Neural cell (in vitro differentiated cells): ENCODE data around the gene PARD3B. TPM values are rescaled to one million over a fixed set of nuclear protein-coding genes. Genes with fewer than 3 reads are reported as not detected.

Source experiments
- H2AFZ ChIP-seq: fragments of 200-600, 300-800 bp; sonication (generic), shearing (Covaris generic); 2 replicates; pipeline ENCODE4 v1.6.0; 2014; ENCODE audit warnings: low read depth, mild to moderate bottlenecking, antibody characterized with exemption, low read length, moderate library complexity
- H3F3A ChIP-seq: fragments of 200-600 bp; shearing (Covaris generic); 2 replicates; pipeline ENCODE4 v1.6.1; 2016; ENCODE audit warnings: mild to moderate bottlenecking, moderate library complexity, mixed read lengths, antibody characterized with exemption, low read length; ENCODE audit not compliant: insufficient read depth, poor library complexity, severe bottlenecking
- H3K27ac ChIP-seq: fragments of 200-600, 300-800 bp; sonication (generic), shearing (Covaris generic); 2 replicates; pipeline ENCODE4 v1.5.1; 2014; ENCODE audit warnings: mild to moderate bottlenecking, low read length, moderate library complexity
- H3K27me3 ChIP-seq: fragments of 300-800, 200-600 bp; sonication (generic), shearing (Covaris generic); 2 replicates; pipeline ENCODE4 v1.6.0; 2014; ENCODE audit warnings: mild to moderate bottlenecking, low read depth, low read length, moderate library complexity; ENCODE audit not compliant: insufficient read depth
- H3K36me3 ChIP-seq: fragments of 300-800, 200-600 bp; sonication (generic), shearing (Covaris generic); 2 replicates; pipeline ENCODE4 v1.5.1; 2014; ENCODE audit warnings: mild to moderate bottlenecking, antibody characterized with exemption, low read length, moderate library complexity; ENCODE audit not compliant: insufficient read depth
- H3K4me2 ChIP-seq: fragments of 300-800, 200-600 bp; sonication (generic), shearing (Covaris generic); 2 replicates; pipeline ENCODE4 v1.6.0; 2014; ENCODE audit warnings: mild to moderate bottlenecking, low read length
- H3K4me3 ChIP-seq: fragments of 300-800, 200-600 bp; sonication (generic), shearing (Covaris generic); 2 replicates; pipeline ENCODE4 v1.5.1; 2014; ENCODE audit warnings: mild to moderate bottlenecking, low read length, moderate library complexity
- H3K79me2 ChIP-seq: fragments of 200-600 bp; shearing (Covaris generic); replicated peaks from 2 replicates; pipeline ENCODE4 v1.6.0; 2014; ENCODE audit warnings: mild to moderate bottlenecking, low read length, moderate library complexity; ENCODE audit not compliant: insufficient read depth
- H3K9ac ChIP-seq: fragments of 300-800, 200-600 bp; sonication (generic), shearing (Covaris generic); 2 replicates; pipeline ENCODE4 v1.6.1; 2016; ENCODE audit warnings: mild to moderate bottlenecking, low read length, mixed read lengths
- H3K9me2 ChIP-seq: fragments of 200-600 bp; shearing (Covaris generic); 2 replicates; pipeline ENCODE4 v1.6.1; 2016; ENCODE audit warnings: mild to moderate bottlenecking, low read length, mixed read lengths; ENCODE audit not compliant: insufficient read depth
- H3K9me3 ChIP-seq: fragments of 200-600, 300-800 bp; sonication (generic), shearing (Covaris generic); 2 replicates; pipeline ENCODE4 v1.6.1; 2016; ENCODE audit warnings: mild to moderate bottlenecking, mixed run types, low read length, moderate library complexity, mixed read lengths
- H4K20me1 ChIP-seq: fragments of 200-600 bp; shearing (Covaris generic); 2 replicates; pipeline ENCODE4 v1.6.1; 2016; ENCODE audit warnings: mild to moderate bottlenecking, mixed run types; ENCODE audit not compliant: insufficient read depth
- EP300 ChIP-seq: fragments of 450-650 bp; conservative IDR thresholded peaks from 2 replicates; pipeline ENCODE4 v1.6.1; 2014; ENCODE audit warnings: antibody characterized with exemption, mild to moderate bottlenecking, moderate library complexity; ENCODE audit not compliant: poor library complexity, severe bottlenecking
- EZH2 ChIP-seq: fragments of 200-600, 300-800 bp; shearing (Covaris generic), sonication (generic); IDR thresholded peaks from 2 replicates; pipeline ENCODE4 v1.6.1; 2014; ENCODE audit warnings: antibody characterized with exemption, low read length, borderline replicate concordance, mild to moderate bottlenecking; ENCODE audit not compliant: insufficient read depth, poor library complexity, severe bottlenecking
- POLR2AphosphoS5 ChIP-seq: IDR thresholded peaks from 2 replicates; pipeline ENCODE4 v1.6.1; 2012
- RAD21 ChIP-seq: fragments of 450-650 bp; conservative IDR thresholded peaks from 2 replicates; pipeline ENCODE4 v1.6.1; 2014; ENCODE audit warnings: antibody characterized with exemption, mild to moderate bottlenecking, moderate library complexity
- SMC3 ChIP-seq: fragments of 450-650 bp; conservative IDR thresholded peaks from 2 replicates; pipeline ENCODE4 v1.6.1; 2014; ENCODE audit warnings: antibody characterized with exemption, mild to moderate bottlenecking, moderate library complexity; ENCODE audit not compliant: poor library complexity
- TAF1 ChIP-seq: IDR thresholded peaks from 2 replicates; pipeline ENCODE4 v1.6.1; 2012; ENCODE audit warnings: low read depth
- polyA plus RNA-seq: library from polyadenylated mRNA; depleted of rRNA; stranded (reverse); fragments of >200 nt; gene quantifications from 2 replicates; pipeline ENCODE4 v1.2.3, GENCODE V29; 2014
- TF ChIP-seq, protein P1 (sequence below): fragments of 450-650 bp; IDR thresholded peaks from 2 replicates; pipeline ENCODE4 v1.5.1; 2014; ENCODE audit warnings: antibody characterized with exemption, mild to moderate bottlenecking, moderate library complexity; ENCODE audit not compliant: poor library complexity, severe bottlenecking

The PARD3B gene
- polyA plus RNA-seq, 1 donor from 2014 or later = 0.54 TPM

DNA sequence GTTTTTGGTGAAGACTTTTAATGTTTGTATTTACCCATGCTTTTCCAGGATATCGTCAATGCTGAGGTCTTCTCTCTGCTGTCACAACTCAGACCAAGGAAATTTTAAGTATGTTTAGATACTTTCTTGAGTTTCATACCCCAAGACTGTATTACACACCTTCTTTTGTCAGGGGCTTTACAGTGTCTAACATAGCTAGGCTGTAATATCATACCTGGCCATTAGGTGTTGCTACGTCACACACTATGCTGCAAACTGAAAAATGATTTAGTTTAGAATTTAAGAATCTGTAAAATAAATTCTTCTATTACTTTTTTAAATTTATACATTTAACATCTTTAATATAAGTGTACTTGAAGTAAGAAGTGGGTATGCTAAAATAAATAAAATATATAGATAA, 778.7 kb downstream of the PARD3B start:
- Histone ChIP-seq H3K27ac (no peak overlapping the region), H3K9me2 (no peaks in the 10 kb centered on the region), H3K4me3 (no peak overlapping the region), H3K9ac (no peak overlapping the region), H3K4me2 (no peak overlapping the region), H3K36me3 (no peaks in the 10 kb centered on the region), H3K79me2 (no peaks in the 10 kb centered on the region), H3K27me3 (no peaks in the 10 kb centered on the region), H4K20me1 (no peaks in the 10 kb centered on the region), H2AFZ (no peak overlapping the region), H3K9me3 (no peaks in the 10 kb centered on the region), H3F3A (no peaks in the 10 kb centered on the region)
- TF ChIP-seq, protein P1, sequence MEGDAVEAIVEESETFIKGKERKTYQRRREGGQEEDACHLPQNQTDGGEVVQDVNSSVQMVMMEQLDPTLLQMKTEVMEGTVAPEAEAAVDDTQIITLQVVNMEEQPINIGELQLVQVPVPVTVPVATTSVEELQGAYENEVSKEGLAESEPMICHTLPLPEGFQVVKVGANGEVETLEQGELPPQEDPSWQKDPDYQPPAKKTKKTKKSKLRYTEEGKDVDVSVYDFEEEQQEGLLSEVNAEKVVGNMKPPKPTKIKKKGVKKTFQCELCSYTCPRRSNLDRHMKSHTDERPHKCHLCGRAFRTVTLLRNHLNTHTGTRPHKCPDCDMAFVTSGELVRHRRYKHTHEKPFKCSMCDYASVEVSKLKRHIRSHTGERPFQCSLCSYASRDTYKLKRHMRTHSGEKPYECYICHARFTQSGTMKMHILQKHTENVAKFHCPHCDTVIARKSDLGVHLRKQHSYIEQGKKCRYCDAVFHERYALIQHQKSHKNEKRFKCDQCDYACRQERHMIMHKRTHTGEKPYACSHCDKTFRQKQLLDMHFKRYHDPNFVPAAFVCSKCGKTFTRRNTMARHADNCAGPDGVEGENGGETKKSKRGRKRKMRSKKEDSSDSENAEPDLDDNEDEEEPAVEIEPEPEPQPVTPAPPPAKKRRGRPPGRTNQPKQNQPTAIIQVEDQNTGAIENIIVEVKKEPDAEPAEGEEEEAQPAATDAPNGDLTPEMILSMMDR = peak; percentile 13
- TF ChIP-seq EP300 = no peak

DNA sequence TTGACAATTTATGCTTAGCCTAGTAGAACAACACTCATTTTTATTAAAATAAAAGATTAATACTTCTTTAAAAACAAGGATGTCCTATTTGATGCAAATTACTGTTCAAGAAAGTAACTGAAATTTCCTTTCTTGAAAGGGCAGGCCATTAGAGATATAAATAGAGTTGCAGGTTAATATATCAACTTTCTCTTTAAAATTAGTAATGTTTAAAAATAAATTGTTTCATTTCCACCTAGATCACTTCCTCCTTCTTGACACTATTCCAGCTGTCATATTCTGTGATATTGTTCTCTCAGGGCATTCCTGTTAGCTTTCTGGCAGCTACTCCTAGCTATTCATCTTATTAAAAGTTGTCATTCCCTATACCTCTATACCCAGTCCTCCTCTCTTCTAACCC, 779.1 kb downstream of the PARD3B start:
- Histone ChIP-seq H3K9me2 (no peaks in the 10 kb centered on the region), H3K9me3 (no peaks in the 10 kb centered on the region), H4K20me1 (no peaks in the 10 kb centered on the region), H3K4me3 (no peak overlapping the region), H3K27ac (no peak overlapping the region), H2AFZ (no peak overlapping the region), H3K79me2 (no peaks in the 10 kb centered on the region), H3K27me3 (no peaks in the 10 kb centered on the region), H3F3A (no peaks in the 10 kb centered on the region), H3K36me3 (no peaks in the 10 kb centered on the region), H3K9ac (no peak overlapping the region), H3K4me2 (no peak overlapping the region)
- TF ChIP-seq TAF1 (no peak), EZH2 (no peak), POLR2AphosphoS5 (no peak), RAD21 (no peak)

DNA sequence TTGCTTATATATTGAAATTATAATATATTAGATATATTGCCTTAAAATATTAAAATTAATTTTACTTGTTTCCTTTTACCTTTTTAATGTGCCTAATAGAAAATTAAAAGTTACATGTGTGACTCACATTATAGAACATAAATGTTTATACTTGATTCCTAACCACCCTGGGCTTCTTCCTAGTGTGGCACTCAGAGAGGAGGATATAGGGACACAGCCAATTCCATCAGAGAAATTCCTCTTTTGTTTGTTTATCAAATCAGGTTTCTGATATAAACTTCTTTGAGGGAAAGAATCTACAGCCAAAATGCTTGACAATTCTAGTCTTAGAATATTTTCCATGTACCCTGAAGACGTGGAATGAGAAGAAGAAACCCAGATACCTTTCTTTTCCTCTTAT, 788.1 kb downstream of the PARD3B start:
- H3K4me3 ChIP-seq = no peak overlapping the region
- no peaks in the 10 kb centered on the region for H4K20me1 ChIP-seq
- no peak overlapping the region for H2AFZ ChIP-seq
- H3K36me3 ChIP-seq = no peaks in the 10 kb centered on the region
- H3K4me2 ChIP-seq = no peak overlapping the region
- no peaks in the 10 kb centered on the region for H3K79me2 ChIP-seq
- H3K9me2 ChIP-seq = no peaks in the 10 kb centered on the region
- no peaks in the 10 kb centered on the region for H3F3A ChIP-seq
- no peak overlapping the region for H3K27ac ChIP-seq
- H3K9me3 ChIP-seq = no peaks in the 10 kb centered on the region
- H3K9ac ChIP-seq = no peak overlapping the region
- H3K27me3 ChIP-seq = no peaks in the 10 kb centered on the region
- TF ChIP-seq TAF1 (no peak), SMC3 (no peak), POLR2AphosphoS5 (no peak)
- TF ChIP-seq, protein P1 = no peak
